K562 (cell line): ENCODE measurements around the gene NMT1. TPM values are rescaled to one million over a fixed set of nuclear protein-coding genes. Genes with fewer than 3 reads are reported as not detected.
A peak's percentile ranks its signal among the peaks of the same experiment; 100 is the strongest.

ENCODE experiments used
- ATF3 ChIP-seq, 2 experiments: fragments of 450-650 bp in 1 of 2; sonication (generic) in 1 of 2; formaldehyde crosslinking in 1 of 2; IDR thresholded peaks in 1 of 2; conservative IDR thresholded peaks in 1 of 2; 2 replicates each; pipeline versions ENCODE4 v1.6.1 to v1.8.1; 2016 to 2023; ENCODE audit warnings: mild to moderate bottlenecking in 2 of 2, moderate library complexity in 2 of 2, inconsistent platforms in 1 of 2, missing genetic modification reagents in 1 of 2
- DNMT1 ChIP-seq: fragments of 450-650 bp; IDR thresholded peaks from 2 replicates; pipeline ENCODE4 v1.6.1; 2016; ENCODE audit warnings: antibody characterized with exemption, mild to moderate bottlenecking
- EGR1 ChIP-seq: fragments of 450-650 bp; conservative IDR thresholded peaks from 2 replicates; pipeline ENCODE4 v1.6.1; 2017; ENCODE audit warnings: mild to moderate bottlenecking
- ERF ChIP-seq: fragments of 450-650 bp; formaldehyde crosslinking; IDR thresholded peaks from 2 replicates; pipeline ENCODE4 v1.4.0; 2020; ENCODE audit warnings: mild to moderate bottlenecking, mixed read lengths
- GATAD2A ChIP-seq: fragments of 450-650 bp; IDR thresholded peaks from 2 replicates; pipeline ENCODE4 v1.6.1; 2017
- IRF9 ChIP-seq: fragments of 450-650 bp; IDR thresholded peaks from 2 replicates; pipeline ENCODE4 v1.6.1; 2016; ENCODE audit warnings: missing biosample characterization, missing genetic modification characterization
- MAFG ChIP-seq: fragments of 450-650 bp; conservative IDR thresholded peaks from 2 replicates; pipeline ENCODE4 v1.6.1; 2016; ENCODE audit warnings: missing genetic modification characterization, missing compliant biosample characterization
- MXD1 ChIP-seq: fragments of 250-450 bp; sonication (Bioruptor Pico); IDR thresholded peaks from 2 replicates; pipeline ENCODE4 v1.8.0; 2021; ENCODE audit warnings: borderline replicate concordance, mild to moderate bottlenecking, moderate library complexity; ENCODE audit not compliant: poor library complexity, severe bottlenecking
- NFIX ChIP-seq: fragments of 250-450 bp; sonication (Bioruptor Pico); IDR thresholded peaks from 2 replicates; pipeline ENCODE4 v1.4.0; 2020; ENCODE audit warnings: low read depth, mild to moderate bottlenecking, moderate library complexity
- NFYB ChIP-seq: IDR thresholded peaks from 2 replicates; pipeline ENCODE4 v1.6.1; 2011; ENCODE audit warnings: mild to moderate bottlenecking, moderate library complexity; ENCODE audit not compliant: insufficient read length; ENCODE audit errors: extremely low read depth
- POLR3G ChIP-seq: IDR thresholded peaks from 2 replicates; pipeline ENCODE4 v1.6.1; 2011; ENCODE audit not compliant: insufficient read length, insufficient replicate concordance; ENCODE audit errors: extremely low read depth
- RB1 ChIP-seq: fragments of 450-650 bp; IDR thresholded peaks from 2 replicates; pipeline ENCODE4 v1.6.1; 2017; ENCODE audit warnings: low read depth, mild to moderate bottlenecking
- RNF2 ChIP-seq: sonication (generic); IDR thresholded peaks from 2 replicates; pipeline ENCODE4 v1.6.1; 2016
- XRCC3 ChIP-seq: fragments of 450-650 bp; IDR thresholded peaks from 2 replicates; pipeline ENCODE4 v1.6.1; 2017; ENCODE audit warnings: mild to moderate bottlenecking, moderate library complexity
- ZBED1 ChIP-seq: IDR thresholded peaks from 2 replicates; pipeline ENCODE4 v1.6.1; 2014
- ZNF445 ChIP-seq: fragments of 250-450 bp; sonication (Bioruptor Pico); IDR thresholded peaks from 2 replicates; pipeline ENCODE4 v1.4.0; 2020; ENCODE audit warnings: low read depth, mild to moderate bottlenecking, moderate library complexity
- ZNF512 ChIP-seq: IDR thresholded peaks from 2 replicates; pipeline ENCODE4 v1.6.1; 2016; ENCODE audit warnings: missing genetic modification characterization, missing compliant biosample characterization
- ZNF75A ChIP-seq: fragments of 450-650 bp; formaldehyde crosslinking; IDR thresholded peaks from 2 replicates; pipeline ENCODE4 v1.4.0; 2020; ENCODE audit warnings: mild to moderate bottlenecking
- polyA plus RNA-seq, 8 experiments: library from polyadenylated mRNA; depleted of rRNA in 4 of 8; stranded (reverse) in 5 of 8; unstranded in 3 of 8; fragments of >200 nt; fragmentation: Nextera tagmentation in 2 of 8; fragmentation: Illumina TruSeq in 1 of 8; extraction: Ambion mirVana in 2 of 8; extraction: Trizol in 1 of 8; gene quantifications; 2 replicates each; pipeline versions ENCODE4 v1.2.1 to v1.2.3, GENCODE V29; 2011 to 2014; ENCODE audit warnings: inconsistent platforms in 1 of 8, missing spikeins in 1 of 8
- total RNA-seq, 7 experiments: library from RNA; depleted of rRNA in 6 of 7; stranded (reverse); fragments of >200 nt in 6 of 7; fragmentation: Illumina TruSeq in 2 of 7; extraction: Trizol in 2 of 7; gene quantifications; 2 replicates each; pipeline versions ENCODE4 v1.2.1 to v1.2.3, GENCODE V29; 2011 to 2021; ENCODE audit warnings: low replicate concordance in 1 of 7
- TF ChIP-seq, protein P1 (sequence below): fragments of 200-800 bp; sonication (Bioruptor generic); IDR thresholded peaks from 2 replicates; pipeline ENCODE4 v1.6.1; 2017; ENCODE audit warnings: missing genetic modification characterization, missing compliant biosample characterization
- TF ChIP-seq, protein P2 (sequence below): sonication (generic); formaldehyde crosslinking; IDR thresholded peaks from 2 replicates; pipeline ENCODE4 v1.8.1; 2022; ENCODE audit warnings: missing genetic modification reagents

Gene NMT1
- total and polyA plus RNA-seq, 9 of the 15 experiments (the other 6 are each of a cell fraction or from before 2014, with no cell fraction given): 86.7 to 569 (median 213) TPM

DNA sequence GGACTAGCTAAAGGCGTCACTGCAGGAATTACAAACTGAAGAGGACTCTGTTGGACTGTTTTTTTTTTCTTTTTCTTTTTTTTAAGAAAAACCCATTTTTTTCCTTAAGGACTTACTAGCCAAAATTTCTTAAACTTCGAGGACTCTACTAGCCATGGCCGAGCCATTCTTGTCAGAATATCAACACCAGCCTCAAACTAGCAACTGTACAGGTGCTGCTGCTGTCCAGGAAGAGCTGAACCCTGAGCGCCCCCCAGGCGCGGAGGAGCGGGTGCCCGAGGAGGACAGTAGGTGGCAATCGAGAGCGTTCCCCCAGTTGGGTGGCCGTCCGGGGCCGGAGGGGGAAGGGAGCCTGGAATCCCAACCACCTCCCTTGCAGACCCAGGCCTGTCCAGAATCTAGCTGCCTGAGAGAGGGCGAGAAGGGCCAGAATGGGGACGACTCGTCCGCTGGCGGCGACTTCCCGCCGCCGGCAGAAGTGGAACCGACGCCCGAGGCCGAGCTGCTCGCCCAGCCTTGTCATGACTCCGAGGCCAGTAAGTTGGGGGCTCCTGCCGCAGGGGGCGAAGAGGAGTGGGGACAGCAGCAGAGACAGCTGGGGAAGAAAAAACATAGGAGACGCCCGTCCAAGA lies 88.0 kb downstream of the NMT1 start (continued):
- TF ChIP-seq GATAD2A (peak; percentile 25; the same call in 1 of the 2 replicates), ATF3 (IDR thresholded peaks at IDR 0.05) (no peak), ATF3 (CRISPR knock-in tag; conservative IDR thresholded peaks at IDR 0.05) (no peak; the same call in 1 of the 2 replicates), EGR1 (no peak), MXD1 (CRISPR knock-in tag) (no peak), ZBED1 (no peak), POLR3G (no peak), XRCC3 (no peak), ERF (no peak), MAFG (tag) (no peak), ZNF75A (CRISPR knock-in tag) (no peak), IRF9 (no peak), ZNF512 (no peak), RB1 (peak; percentile 80), RNF2 (no peak), NFYB (no peak), ZNF445 (no peak), DNMT1 (no peak), NFIX (CRISPR knock-in tag) (no peak)
- TF ChIP-seq, protein P1, sequence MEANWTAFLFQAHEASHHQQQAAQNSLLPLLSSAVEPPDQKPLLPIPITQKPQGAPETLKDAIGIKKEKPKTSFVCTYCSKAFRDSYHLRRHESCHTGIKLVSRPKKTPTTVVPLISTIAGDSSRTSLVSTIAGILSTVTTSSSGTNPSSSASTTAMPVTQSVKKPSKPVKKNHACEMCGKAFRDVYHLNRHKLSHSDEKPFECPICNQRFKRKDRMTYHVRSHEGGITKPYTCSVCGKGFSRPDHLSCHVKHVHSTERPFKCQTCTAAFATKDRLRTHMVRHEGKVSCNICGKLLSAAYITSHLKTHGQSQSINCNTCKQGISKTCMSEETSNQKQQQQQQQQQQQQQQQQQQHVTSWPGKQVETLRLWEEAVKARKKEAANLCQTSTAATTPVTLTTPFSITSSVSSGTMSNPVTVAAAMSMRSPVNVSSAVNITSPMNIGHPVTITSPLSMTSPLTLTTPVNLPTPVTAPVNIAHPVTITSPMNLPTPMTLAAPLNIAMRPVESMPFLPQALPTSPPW (CRISPR knock-in tag): no peak; the same call in 1 of the 2 replicates
- TF ChIP-seq, protein P2, sequence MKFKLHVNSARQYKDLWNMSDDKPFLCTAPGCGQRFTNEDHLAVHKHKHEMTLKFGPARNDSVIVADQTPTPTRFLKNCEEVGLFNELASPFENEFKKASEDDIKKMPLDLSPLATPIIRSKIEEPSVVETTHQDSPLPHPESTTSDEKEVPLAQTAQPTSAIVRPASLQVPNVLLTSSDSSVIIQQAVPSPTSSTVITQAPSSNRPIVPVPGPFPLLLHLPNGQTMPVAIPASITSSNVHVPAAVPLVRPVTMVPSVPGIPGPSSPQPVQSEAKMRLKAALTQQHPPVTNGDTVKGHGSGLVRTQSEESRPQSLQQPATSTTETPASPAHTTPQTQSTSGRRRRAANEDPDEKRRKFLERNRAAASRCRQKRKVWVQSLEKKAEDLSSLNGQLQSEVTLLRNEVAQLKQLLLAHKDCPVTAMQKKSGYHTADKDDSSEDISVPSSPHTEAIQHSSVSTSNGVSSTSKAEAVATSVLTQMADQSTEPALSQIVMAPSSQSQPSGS (CRISPR knock-in tag): no peak
